ENCODE results near the gene ITPKC. TPM values are rescaled to one million over a fixed set of nuclear protein-coding genes. Genes with fewer than 3 reads are reported as not detected.

The ITPKC gene
- total RNA-seq, 1 donor from 2014 or later: 13.8 TPM

DNA sequence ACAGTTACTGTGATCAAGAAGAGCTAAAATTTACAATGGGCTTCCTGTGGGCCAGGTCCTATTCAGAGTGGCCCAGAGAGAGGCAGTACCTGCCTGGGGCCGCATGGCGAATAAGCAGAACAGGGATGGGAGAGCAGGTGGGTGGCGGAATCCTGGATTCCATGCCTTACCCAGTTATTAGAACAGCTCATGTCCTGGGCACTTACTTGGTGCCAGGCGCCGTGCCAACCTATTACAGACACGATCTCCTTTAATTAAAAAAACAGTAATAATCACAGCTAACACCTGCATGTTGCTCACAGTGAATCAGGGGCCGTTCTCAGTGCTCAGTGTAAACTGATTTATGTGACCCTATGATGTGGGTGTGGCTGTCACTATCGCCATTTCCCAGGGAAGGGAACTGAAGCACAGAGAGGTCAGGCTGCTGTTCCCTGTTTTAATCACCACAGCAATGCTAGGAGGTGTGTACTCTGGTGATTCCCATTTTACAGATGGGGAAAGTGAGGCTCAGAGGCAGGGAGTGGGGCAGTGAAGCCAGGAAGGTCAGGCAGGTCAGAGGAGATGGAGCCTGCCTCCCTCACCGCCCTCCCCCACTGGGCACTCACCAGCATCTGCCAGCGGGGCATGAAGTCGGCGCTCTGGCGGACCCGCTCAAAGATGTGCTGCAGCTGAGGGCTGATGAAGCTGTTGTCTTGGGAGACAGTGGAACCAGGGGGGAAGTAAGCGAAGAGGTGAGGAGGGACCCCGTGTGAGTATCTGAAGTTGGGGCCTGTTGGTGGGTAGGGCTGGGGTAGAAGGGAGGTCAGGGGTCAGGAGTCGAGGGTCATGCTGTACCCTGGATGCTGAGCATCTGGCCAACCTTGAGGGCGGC is 12.2 kb upstream of the ITPKC start:
- Mint-ChIP-seq H3K4me1 (ENCODE audit: low read depth, unreplicated experiment) (peaks cover 11% of the 10 kb centered on the region), H3K4me3 (ENCODE audit: unreplicated experiment) (peak overlapping the region; percentile 49), H3K9me3 (ENCODE audit: unreplicated experiment) (peaks cover 3% of the 10 kb centered on the region), H3K27me3 (ENCODE audit: unreplicated experiment) (peaks cover 2% of the 10 kb centered on the region), H3K36me3 (ENCODE audit: unreplicated experiment) (peaks cover 5% of the 10 kb centered on the region), H3K27ac (ENCODE audit: unreplicated experiment) (peak overlapping the region; percentile 22)
- TF ChIP-seq, protein P1, sequence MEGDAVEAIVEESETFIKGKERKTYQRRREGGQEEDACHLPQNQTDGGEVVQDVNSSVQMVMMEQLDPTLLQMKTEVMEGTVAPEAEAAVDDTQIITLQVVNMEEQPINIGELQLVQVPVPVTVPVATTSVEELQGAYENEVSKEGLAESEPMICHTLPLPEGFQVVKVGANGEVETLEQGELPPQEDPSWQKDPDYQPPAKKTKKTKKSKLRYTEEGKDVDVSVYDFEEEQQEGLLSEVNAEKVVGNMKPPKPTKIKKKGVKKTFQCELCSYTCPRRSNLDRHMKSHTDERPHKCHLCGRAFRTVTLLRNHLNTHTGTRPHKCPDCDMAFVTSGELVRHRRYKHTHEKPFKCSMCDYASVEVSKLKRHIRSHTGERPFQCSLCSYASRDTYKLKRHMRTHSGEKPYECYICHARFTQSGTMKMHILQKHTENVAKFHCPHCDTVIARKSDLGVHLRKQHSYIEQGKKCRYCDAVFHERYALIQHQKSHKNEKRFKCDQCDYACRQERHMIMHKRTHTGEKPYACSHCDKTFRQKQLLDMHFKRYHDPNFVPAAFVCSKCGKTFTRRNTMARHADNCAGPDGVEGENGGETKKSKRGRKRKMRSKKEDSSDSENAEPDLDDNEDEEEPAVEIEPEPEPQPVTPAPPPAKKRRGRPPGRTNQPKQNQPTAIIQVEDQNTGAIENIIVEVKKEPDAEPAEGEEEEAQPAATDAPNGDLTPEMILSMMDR (IDR thresholded peaks at IDR 0.05; ENCODE audit: partially characterized antibody, unreplicated experiment): no peak
- no peak for DNase-seq

DNA sequence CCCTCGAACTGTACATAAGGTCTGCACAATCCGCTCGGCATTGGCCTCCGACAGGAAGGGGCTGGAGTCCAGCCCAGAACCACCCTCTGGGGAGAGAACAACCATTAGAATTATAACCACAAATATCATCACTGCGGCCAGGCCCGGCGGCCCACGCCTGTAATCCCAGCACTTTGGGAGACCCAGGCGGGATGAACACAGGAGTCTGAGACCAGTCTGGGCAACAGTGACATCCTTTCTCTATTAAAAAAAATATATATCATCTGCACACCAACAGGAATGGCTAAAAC is 11.6 kb upstream of the ITPKC start:
- TF ChIP-seq, protein P1 (IDR thresholded peaks at IDR 0.05; ENCODE audit: partially characterized antibody, unreplicated experiment): no peak
- no peak overlapping the region for H3K27ac Mint-ChIP-seq (ENCODE audit: unreplicated experiment)
- H3K4me3 Mint-ChIP-seq (ENCODE audit: unreplicated experiment): no peak overlapping the region
- peaks cover 3% of the 10 kb centered on the region for H3K9me3 Mint-ChIP-seq (ENCODE audit: unreplicated experiment)
- H3K36me3 Mint-ChIP-seq (ENCODE audit: unreplicated experiment): peaks cover 5% of the 10 kb centered on the region
- H3K4me1 Mint-ChIP-seq (ENCODE audit: low read depth, unreplicated experiment): peaks cover 11% of the 10 kb centered on the region
- peaks cover 2% of the 10 kb centered on the region for H3K27me3 Mint-ChIP-seq (ENCODE audit: unreplicated experiment)
- no peak for DNase-seq

DNA sequence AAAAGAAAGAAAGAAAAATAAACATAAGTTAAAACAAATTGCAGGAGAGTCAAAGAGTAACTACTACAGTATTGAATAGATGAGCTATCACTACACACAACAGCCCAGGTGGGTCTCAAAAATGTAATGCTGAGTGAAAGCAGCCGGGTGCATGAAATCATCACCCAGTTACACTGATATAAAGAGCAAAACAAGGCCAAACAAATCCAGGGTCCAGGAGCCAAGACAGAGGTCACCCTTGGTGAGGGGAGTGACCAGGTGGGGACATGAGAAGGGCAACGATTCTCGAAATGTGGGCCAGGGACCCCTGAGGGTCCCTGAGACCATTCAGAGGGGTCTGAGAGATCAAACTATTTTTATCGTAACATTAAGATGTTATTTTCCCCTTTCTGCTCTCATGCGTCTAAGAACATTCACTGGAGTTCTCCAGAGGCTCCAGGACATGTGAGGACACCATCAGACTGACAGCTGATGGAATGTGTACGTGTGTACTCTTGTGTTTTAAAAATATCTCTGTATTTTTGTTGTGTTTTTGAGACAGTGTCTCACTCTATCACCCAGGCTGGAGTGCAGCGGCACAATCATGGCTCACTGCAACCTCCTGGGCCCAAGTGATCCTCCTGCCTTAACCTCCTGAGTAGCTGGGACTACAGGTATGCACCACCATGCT is 10.8 kb upstream of the ITPKC start:
- peaks cover 2% of the 10 kb centered on the region for H3K27me3 Mint-ChIP-seq (ENCODE audit: unreplicated experiment)
- peaks cover 5% of the 10 kb centered on the region for H3K36me3 Mint-ChIP-seq (ENCODE audit: unreplicated experiment)
- TF ChIP-seq, protein P1 (IDR thresholded peaks at IDR 0.05; ENCODE audit: partially characterized antibody, unreplicated experiment): no peak
- peaks cover 4% of the 10 kb centered on the region for H3K9me3 Mint-ChIP-seq (ENCODE audit: unreplicated experiment)
- peaks cover 11% of the 10 kb centered on the region for H3K4me1 Mint-ChIP-seq (ENCODE audit: low read depth, unreplicated experiment)
- H3K27ac Mint-ChIP-seq (ENCODE audit: unreplicated experiment): no peak overlapping the region
- no peak for DNase-seq
- no peak overlapping the region for H3K4me3 Mint-ChIP-seq (ENCODE audit: unreplicated experiment)

- Mint-ChIP-seq H3K27ac (ENCODE audit: unreplicated experiment) (no peak overlapping the region), H3K9me3 (ENCODE audit: unreplicated experiment) (peaks cover 5% of the 10 kb centered on the region), H3K4me1 (ENCODE audit: low read depth, unreplicated experiment) (peaks cover 7% of the 10 kb centered on the region), H3K36me3 (ENCODE audit: unreplicated experiment) (peaks cover 5% of the 10 kb centered on the region), H3K4me3 (ENCODE audit: unreplicated experiment) (no peak overlapping the region), H3K27me3 (ENCODE audit: unreplicated experiment) (peaks cover 3% of the 10 kb centered on the region)
- TF ChIP-seq, protein P1 (IDR thresholded peaks at IDR 0.05; ENCODE audit: partially characterized antibody, unreplicated experiment): no peak
- no peak for DNase-seq
These were observed 9.3 kb upstream of the ITPKC start for GRCh38 chr19:40707615-40708014.

- no peak overlapping the region for H3K4me3 Mint-ChIP-seq (ENCODE audit: unreplicated experiment)
- H3K36me3 Mint-ChIP-seq (ENCODE audit: unreplicated experiment): peaks cover 5% of the 10 kb centered on the region
- no peak for DNase-seq
- peaks cover 4% of the 10 kb centered on the region for H3K9me3 Mint-ChIP-seq (ENCODE audit: unreplicated experiment)
- peaks cover 3% of the 10 kb centered on the region for H3K4me1 Mint-ChIP-seq (ENCODE audit: low read depth, unreplicated experiment)
- no peak overlapping the region for H3K27ac Mint-ChIP-seq (ENCODE audit: unreplicated experiment)
- TF ChIP-seq, protein P1 (IDR thresholded peaks at IDR 0.05; ENCODE audit: partially characterized antibody, unreplicated experiment): no peak
- H3K27me3 Mint-ChIP-seq (ENCODE audit: unreplicated experiment): peaks cover 5% of the 10 kb centered on the region
These were observed 7.1 kb upstream of the ITPKC start for GRCh38 chr19:40709817-40710216.
